HG03457 (cell line): ENCODE measurements around the gene DCDC2C.

Experiments used
- ATAC-seq: cut with Tn5 transposase; IDR thresholded peaks from one replicate; pipeline ENCODE4 v1.9.1; 2021; ENCODE audit warnings: moderate number of reproducible peaks; ENCODE audit not compliant: unreplicated experiment

The DCDC2C gene

GRCh38 chr2:3708576-3708975 is 5.2 kb downstream of the DCDC2C start:
- no peak for ATAC-seq

GRCh38 chr2:3709225-3709624 is 5.8 kb downstream of the DCDC2C start:
- no peak for ATAC-seq

GRCh38 chr2:3712424-3712823 is 9.0 kb downstream of the DCDC2C start:
- no peak for ATAC-seq

GRCh38 chr2:3712831-3713503 is 9.6 kb downstream of the DCDC2C start:
- no peak for ATAC-seq

- ATAC-seq: no peak
These were observed 15.3 kb downstream of the DCDC2C start for GRCh38 chr2:3718679-3719078.

GRCh38 chr2:3725002-3725401 is 21.6 kb downstream of the DCDC2C start:
- ATAC-seq: no peak

GRCh38 chr2:3725458-3726250 is 22.3 kb downstream of the DCDC2C start:
- no peak for ATAC-seq

GRCh38 chr2:3726511-3726910 is 23.1 kb downstream of the DCDC2C start:
- ATAC-seq: no peak

- ATAC-seq: no peak
These were observed 24.1 kb downstream of the DCDC2C start for GRCh38 chr2:3727397-3728045.

GRCh38 chr2:3728104-3729054 is 25.0 kb downstream of the DCDC2C start:
- ATAC-seq: no peak

- ATAC-seq: no peak
These were observed 25.7 kb downstream of the DCDC2C start for GRCh38 chr2:3729055-3729448.

GRCh38 chr2:3729786-3730185 is 26.4 kb downstream of the DCDC2C start:
- no peak for ATAC-seq

GRCh38 chr2:3730646-3731045 is 27.3 kb downstream of the DCDC2C start:
- ATAC-seq: no peak

- ATAC-seq: no peak
These were observed 28.5 kb downstream of the DCDC2C start for GRCh38 chr2:3731829-3732228.

GRCh38 chr2:3736112-3736511 is 32.7 kb downstream of the DCDC2C start:
- no peak for ATAC-seq

- ATAC-seq: no peak
These were observed 33.8 kb downstream of the DCDC2C start for GRCh38 chr2:3737128-3737527.

GRCh38 chr2:3738454-3738853 is 35.1 kb downstream of the DCDC2C start:
- ATAC-seq: no peak

GRCh38 chr2:3739313-3739712 is 35.9 kb downstream of the DCDC2C start:
- no peak for ATAC-seq

GRCh38 chr2:3741396-3741795 is 38.0 kb downstream of the DCDC2C start:
- no peak for ATAC-seq

- no peak for ATAC-seq
These were observed 38.7 kb downstream of the DCDC2C start for GRCh38 chr2:3741867-3742602.
